ENCODE data around the gene TOMT. TPM values are rescaled to one million over a fixed set of nuclear protein-coding genes. Genes with fewer than 3 reads are reported as not detected.

The TOMT gene
- total and polyA plus RNA-seq, 5 experiments from 2014 or later: not detected

GRCh38 chr11:72112978-72113808, 7.5 kb downstream of the TOMT start:
- peaks cover 8 to 17% (median 10%) of the 10 kb centered on the region in 3 donors for H3K36me3 Mint-ChIP-seq
- H3K4me3 Mint-ChIP-seq: peak overlapping the region; percentile 87 to 100 (median 96)
- peak in 1 of 2 donors; percentile 22 for ATAC-seq
- no peak for DNase-seq
- H3K27ac Mint-ChIP-seq: peak overlapping the region; percentile 95 to 99 (median 98)
- POLR2A ChIA-PET: interaction anchor here (0.6 to 3.6 kb wide), 12 partner anchors 9 to 185 kb away, joined by 3 to 78 read pairs (median 9); partner anchors contain the start of genes INPPL1, LAMTOR1, NUMA1 and RNF121
- peaks cover 22 to 28% (median 25%) of the 10 kb centered on the region in 4 donors for H3K4me1 Mint-ChIP-seq
- peaks cover 0 to 9% (median 4%) of the 10 kb centered on the region in 5 donors for H3K27me3 Mint-ChIP-seq
- H3K9me3 Mint-ChIP-seq: peaks cover 0 to 5% (median 0%) of the 10 kb centered on the region in 9 donors

GRCh38 chr11:72114570-72114969, 8.8 kb downstream of the TOMT start:
- Mint-ChIP-seq H3K27me3 (peaks cover 0 to 16% (median 12%) of the 10 kb centered on the region in 5 donors), H3K27ac (peak overlapping the region in 7 of 10 donors; percentile 17 to 99 (median 60)), H3K4me3 (peak overlapping the region in 1 of 10 donors; percentile 7), H3K9me3 (peaks cover 0 to 5% (median 0%) of the 10 kb centered on the region in 9 donors), H3K4me1 (peaks cover 22 to 28% (median 25%) of the 10 kb centered on the region in 4 donors), H3K36me3 (peaks cover 8 to 15% (median 8%) of the 10 kb centered on the region in 3 donors)
- no peak for ATAC-seq
- no peak for DNase-seq
- POLR2A ChIA-PET: no interaction called here

GRCh38 chr11:72116019-72116755, 10.5 kb downstream of the TOMT start:
- Mint-ChIP-seq H3K27me3 (peaks cover 5 to 20% (median 15%) of the 10 kb centered on the region in 5 donors), H3K4me1 (peaks cover 14 to 24% (median 20%) of the 10 kb centered on the region in 4 donors), H3K36me3 (peaks cover 0 to 5% (median under 1%) of the 10 kb centered on the region in 3 donors), H3K27ac (peak overlapping the region in 1 of 10 donors; percentile 13), H3K9me3 (peaks cover 0 to 5% (median 0%) of the 10 kb centered on the region in 9 donors), H3K4me3 (no peak overlapping the region)
- DNase-seq: no peak
- ATAC-seq: no peak
- POLR2A ChIA-PET: no interaction called here

GRCh38 chr11:72119198-72119597, 13.5 kb downstream of the TOMT start:
- ATAC-seq: no peak

GRCh38 chr11:72120930-72121329, 15.2 kb downstream of the TOMT start:
- Mint-ChIP-seq H3K36me3 (peaks cover 0 to 10% (median 0%) of the 10 kb centered on the region in 3 donors), H3K4me3 (no peak overlapping the region), H3K27ac (peak overlapping the region in 2 of 10 donors; percentile 53 to 82), H3K4me1 (no peaks in the 10 kb centered on the region), H3K27me3 (peaks cover 5 to 18% (median 15%) of the 10 kb centered on the region in 5 donors), H3K9me3 (peaks cover 0 to 2% (median 0%) of the 10 kb centered on the region in 9 donors)
- ATAC-seq: no peak
- no peak for DNase-seq
- POLR2A ChIA-PET: no interaction called here

More at GRCh38 chr11:72119198-72119597, 13.5 kb downstream of the TOMT start:
- POLR2A ChIA-PET: no interaction called here
- Mint-ChIP-seq H3K9me3 (peaks cover 0 to 5% (median 0%) of the 10 kb centered on the region in 9 donors), H3K27ac (no peak overlapping the region), H3K4me1 (peaks cover 0 to under 1% (median 0%) of the 10 kb centered on the region in 4 donors), H3K4me3 (no peak overlapping the region), H3K27me3 (peaks cover 5 to 20% (median 15%) of the 10 kb centered on the region in 5 donors), H3K36me3 (peaks cover 0 to 5% (median 0%) of the 10 kb centered on the region in 3 donors)
- DNase-seq: no peak

- Mint-ChIP-seq H3K9me3 (peaks cover 0 to 14% (median 3%) of the 10 kb centered on the region in 9 donors), H3K27me3 (peaks cover 5 to 15% (median 10%) of the 10 kb centered on the region in 5 donors), H3K36me3 (peaks cover 0 to 12% (median 4%) of the 10 kb centered on the region in 3 donors), H3K4me1 (no peaks in the 10 kb centered on the region), H3K4me3 (no peak overlapping the region), H3K27ac (no peak overlapping the region)
- DNase-seq (no peak), ATAC-seq (no peak)
- POLR2A ChIA-PET: no interaction called here
Observed at GRCh38 chr11:72122607-72123006, 16.9 kb downstream of the TOMT start.

GRCh38 chr11:72123117-72123653, 17.5 kb downstream of the TOMT start:
- Mint-ChIP-seq H3K4me1 (no peaks in the 10 kb centered on the region), H3K36me3 (peaks cover 0 to 17% (median 8%) of the 10 kb centered on the region in 3 donors), H3K27ac (no peak overlapping the region), H3K4me3 (no peak overlapping the region), H3K27me3 (peaks cover 4 to 14% (median 9%) of the 10 kb centered on the region in 5 donors), H3K9me3 (peaks cover 2 to 20% (median 7%) of the 10 kb centered on the region in 9 donors)
- POLR2A ChIA-PET: no interaction called here
- DNase-seq (no peak), ATAC-seq (no peak)

GRCh38 chr11:72124046-72124445, 18.3 kb downstream of the TOMT start:
- Mint-ChIP-seq H3K27me3 (peaks cover 3 to 12% (median 6%) of the 10 kb centered on the region in 5 donors), H3K27ac (no peak overlapping the region), H3K9me3 (peaks cover 6 to 28% (median 15%) of the 10 kb centered on the region in 9 donors), H3K36me3 (peaks cover 0 to 26% (median 15%) of the 10 kb centered on the region in 3 donors), H3K4me3 (no peak overlapping the region), H3K4me1 (no peaks in the 10 kb centered on the region)
- ATAC-seq (no peak), DNase-seq (no peak)
- POLR2A ChIA-PET: interaction anchor here (0.6 kb wide), 1 partner anchor 33 kb away, joined by 3 read pairs; no protein-coding TSS in a partner anchor

GRCh38 chr11:72125956-72126355, 20.2 kb downstream of the TOMT start:
- Mint-ChIP-seq H3K9me3 (peaks cover 8 to 35% (median 19%) of the 10 kb centered on the region in 9 donors), H3K4me1 (no peaks in the 10 kb centered on the region), H3K27ac (no peak overlapping the region), H3K4me3 (no peak overlapping the region), H3K27me3 (peaks cover 0 to 12% (median 8%) of the 10 kb centered on the region in 5 donors), H3K36me3 (peaks cover 0 to 34% (median 19%) of the 10 kb centered on the region in 3 donors)
- ATAC-seq: no peak
- POLR2A ChIA-PET: no interaction called here
- no peak for DNase-seq

- POLR2A ChIA-PET: no interaction called here
- Mint-ChIP-seq H3K27me3 (peaks cover 0 to 13% (median 7%) of the 10 kb centered on the region in 5 donors), H3K27ac (no peak overlapping the region), H3K4me3 (no peak overlapping the region), H3K36me3 (peaks cover 0 to 34% (median 19%) of the 10 kb centered on the region in 3 donors), H3K4me1 (no peaks in the 10 kb centered on the region), H3K9me3 (peaks cover 8 to 35% (median 19%) of the 10 kb centered on the region in 9 donors)
- ATAC-seq (no peak), DNase-seq (no peak)
Observed at GRCh38 chr11:72127923-72128322, 22.2 kb downstream of the TOMT start.

- DNase-seq: no peak
- Mint-ChIP-seq H3K4me1 (peaks cover 0 to 2% (median 0%) of the 10 kb centered on the region in 4 donors), H3K4me3 (no peak overlapping the region), H3K36me3 (peaks cover 0 to 33% (median 19%) of the 10 kb centered on the region in 3 donors), H3K9me3 (peaks cover 8 to 35% (median 19%) of the 10 kb centered on the region in 9 donors), H3K27ac (peak overlapping the region in 1 of 10 donors; percentile 63), H3K27me3 (peaks cover 0 to 15% (median 11%) of the 10 kb centered on the region in 5 donors)
- POLR2A ChIA-PET: no interaction called here
- no peak for ATAC-seq
Observed at GRCh38 chr11:72129381-72129780, 23.7 kb downstream of the TOMT start.

- DNase-seq: no peak
- Mint-ChIP-seq H3K4me1 (peaks cover 0 to 2% (median 0%) of the 10 kb centered on the region in 4 donors), H3K27ac (peak overlapping the region in 1 of 10 donors; percentile 90), H3K4me3 (no peak overlapping the region), H3K36me3 (peaks cover 0 to 22% (median 15%) of the 10 kb centered on the region in 3 donors), H3K27me3 (peaks cover 0 to 18% (median 11%) of the 10 kb centered on the region in 5 donors), H3K9me3 (peaks cover 6 to 21% (median 15%) of the 10 kb centered on the region in 9 donors)
- POLR2A ChIA-PET: no interaction called here
- no peak for ATAC-seq
Observed at GRCh38 chr11:72132646-72133045, 26.9 kb downstream of the TOMT start.

Data from naive thymus-derived CD8-positive, alpha-beta T cell (primary cell).